GM12874 (cell line): ENCODE measurements around the gene EYA3.

Source experiments
- CTCF ChIP-seq: IDR thresholded peaks from 2 replicates; pipeline ENCODE4 v1.5.1; 2011; ENCODE audit warnings: low read depth, mild to moderate bottlenecking, control low read depth, low read length, moderate library complexity; ENCODE audit not compliant: insufficient read depth

EYA3 gene

GRCh38 chr1:28130901-28131300, 42.5 kb upstream of the EYA3 start:
- no peak for TF ChIP-seq CTCF

GRCh38 chr1:28129150-28129549, 40.7 kb upstream of the EYA3 start:
- TF ChIP-seq CTCF: no peak

GRCh38 chr1:28127617-28128257, 39.3 kb upstream of the EYA3 start:
- no peak for TF ChIP-seq CTCF

- no peak for TF ChIP-seq CTCF
These were observed 38.5 kb upstream of the EYA3 start for GRCh38 chr1:28126783-28127490.

GRCh38 chr1:28126212-28126611, 37.8 kb upstream of the EYA3 start:
- TF ChIP-seq CTCF: no peak

GRCh38 chr1:28123461-28123961, 35.1 kb upstream of the EYA3 start:
- TF ChIP-seq CTCF: no peak

GRCh38 chr1:28122183-28122582, 33.8 kb upstream of the EYA3 start:
- TF ChIP-seq CTCF: no peak
